ENCODE results near the gene DOCK4.
"Not testable (repeated sequence)": the region's sequence is repeated elsewhere in the genome, so short reads cannot be mapped to it uniquely, and the experiment has no call there.

Gene DOCK4

DNA sequence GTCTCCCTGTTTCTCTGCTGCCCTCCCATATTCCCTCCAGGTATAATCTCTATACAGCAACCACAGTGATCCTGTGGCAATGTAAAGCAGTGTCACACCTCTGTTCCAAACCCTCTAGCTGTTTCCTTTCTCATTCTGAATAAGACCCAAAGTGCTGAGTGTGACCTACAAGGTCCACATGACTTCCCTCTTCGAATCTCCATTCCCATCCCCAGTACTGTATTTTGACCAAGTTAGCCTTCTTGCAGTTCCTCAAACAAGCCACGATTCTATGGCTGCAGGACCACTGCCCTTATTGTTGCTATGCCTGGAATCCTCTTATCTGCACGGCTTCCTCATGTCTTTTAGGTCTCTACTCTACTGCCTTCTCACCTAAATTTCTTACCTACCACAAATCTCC is 291.9 kb downstream of the DOCK4 start:
- intact Hi-C loops (cut with micrococcal nuclease) = no loop called here
- Mint-ChIP-seq H3K36me3 (ENCODE audit: low read depth) (peaks cover 41% of the 10 kb centered on the region), H3K4me3 (no peak overlapping the region), H3K27ac (no peak overlapping the region), H3K4me1 (ENCODE audit: low read depth) (peaks cover 9% of the 10 kb centered on the region), H3K9me3 (no peaks in the 10 kb centered on the region), H3K27me3 (no peaks in the 10 kb centered on the region)

DNA sequence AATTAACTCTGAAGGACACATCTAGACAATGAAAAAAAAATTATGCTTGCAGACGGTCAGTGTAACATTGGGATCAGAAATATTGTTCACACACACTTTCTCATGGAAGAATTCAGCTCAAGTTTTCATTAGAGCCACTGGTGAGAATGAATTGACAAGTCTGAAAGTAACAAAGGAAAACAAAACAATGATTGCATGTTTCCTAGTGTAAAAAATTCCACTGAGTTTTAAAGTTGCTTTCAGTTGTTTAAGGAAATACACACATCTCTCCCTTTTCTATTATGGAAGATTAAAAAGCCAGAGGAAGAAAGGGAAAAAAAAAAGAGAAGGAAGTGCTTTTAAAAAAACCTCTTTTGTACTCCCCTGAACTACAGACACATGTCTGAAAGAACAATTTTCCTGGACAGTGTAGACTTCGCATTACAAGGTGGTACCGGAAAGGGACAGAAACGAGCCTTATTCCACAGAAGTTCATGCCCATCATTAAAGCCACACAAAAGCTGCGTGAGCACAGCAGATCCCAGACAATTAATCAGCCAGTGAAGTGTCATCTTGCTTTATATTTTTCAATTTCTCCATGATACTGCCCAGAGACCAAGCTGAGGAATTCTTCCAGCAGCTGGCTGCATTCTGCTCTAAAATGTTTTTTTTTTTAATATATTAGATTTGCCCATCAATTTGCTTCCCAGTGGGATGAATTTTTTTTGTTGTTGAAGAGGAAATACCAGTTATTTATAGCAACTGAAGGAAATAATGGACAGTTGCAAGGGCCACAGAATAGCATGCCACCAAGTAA is 294.8 kb downstream of the DOCK4 start:
- intact Hi-C loops (cut with micrococcal nuclease) = no loop called here
- Mint-ChIP-seq H3K4me3 (no peak overlapping the region), H3K27me3 (no peaks in the 10 kb centered on the region), H3K9me3 (no peaks in the 10 kb centered on the region), H3K27ac (no peak overlapping the region), H3K4me1 (ENCODE audit: low read depth) (peaks cover 9% of the 10 kb centered on the region), H3K36me3 (ENCODE audit: low read depth) (peaks cover 51% of the 10 kb centered on the region)

DNA sequence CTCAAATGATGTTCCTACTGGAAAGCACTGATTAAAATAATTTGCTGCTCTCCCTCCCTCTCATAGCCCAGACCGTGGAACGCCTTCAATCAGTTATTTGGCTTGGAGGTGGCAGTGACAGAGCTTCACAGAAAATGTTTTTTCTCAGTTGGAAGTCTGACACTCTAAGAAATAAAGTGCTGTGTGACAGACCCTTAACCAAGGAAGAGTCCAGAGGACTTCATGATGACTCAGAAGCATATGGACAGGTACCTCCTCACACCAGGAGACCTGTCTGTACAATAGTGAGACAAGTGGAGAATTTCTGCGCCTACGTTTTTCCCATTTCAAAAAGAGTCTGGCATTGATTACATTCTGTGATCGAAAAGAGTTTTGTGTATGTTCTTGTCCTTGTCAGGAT is 295.5 kb downstream of the DOCK4 start:
- intact Hi-C loops (cut with micrococcal nuclease) = no loop called here
- no peak overlapping the region for H3K4me3 Mint-ChIP-seq
- peaks cover 9% of the 10 kb centered on the region for H3K4me1 Mint-ChIP-seq (ENCODE audit: low read depth)
- H3K27me3 Mint-ChIP-seq = no peaks in the 10 kb centered on the region
- peaks cover 52% of the 10 kb centered on the region for H3K36me3 Mint-ChIP-seq (ENCODE audit: low read depth)
- no peak overlapping the region for H3K27ac Mint-ChIP-seq
- no peaks in the 10 kb centered on the region for H3K9me3 Mint-ChIP-seq

DNA sequence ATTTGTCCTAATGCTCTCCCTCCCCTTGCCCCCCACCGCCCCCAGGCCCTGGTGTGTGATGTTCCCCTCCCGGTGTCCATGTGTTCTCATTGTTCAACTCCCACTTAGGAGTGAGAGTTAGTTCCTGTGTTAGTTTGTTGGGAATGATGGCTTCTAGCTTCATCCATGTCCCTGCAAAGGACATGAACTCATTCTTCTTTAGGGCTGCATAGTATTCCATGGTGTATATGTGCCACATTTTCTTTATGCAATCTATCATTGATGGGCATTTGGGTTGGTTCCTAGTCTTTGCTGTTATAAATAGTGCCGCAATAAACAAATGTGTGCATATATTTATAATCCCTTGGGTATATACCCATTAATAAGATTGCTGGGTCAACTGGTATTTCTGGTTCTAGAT is 297.5 kb downstream of the DOCK4 start:
- H3K27ac Mint-ChIP-seq; H3K4me3 Mint-ChIP-seq; H3K27me3 Mint-ChIP-seq; H3K4me1 Mint-ChIP-seq (ENCODE audit: low read depth); intact Hi-C loops (cut with micrococcal nuclease); H3K9me3 Mint-ChIP-seq: not testable (repeated sequence)
- peaks cover 36% of the 10 kb centered on the region for H3K36me3 Mint-ChIP-seq (ENCODE audit: low read depth)

DNA sequence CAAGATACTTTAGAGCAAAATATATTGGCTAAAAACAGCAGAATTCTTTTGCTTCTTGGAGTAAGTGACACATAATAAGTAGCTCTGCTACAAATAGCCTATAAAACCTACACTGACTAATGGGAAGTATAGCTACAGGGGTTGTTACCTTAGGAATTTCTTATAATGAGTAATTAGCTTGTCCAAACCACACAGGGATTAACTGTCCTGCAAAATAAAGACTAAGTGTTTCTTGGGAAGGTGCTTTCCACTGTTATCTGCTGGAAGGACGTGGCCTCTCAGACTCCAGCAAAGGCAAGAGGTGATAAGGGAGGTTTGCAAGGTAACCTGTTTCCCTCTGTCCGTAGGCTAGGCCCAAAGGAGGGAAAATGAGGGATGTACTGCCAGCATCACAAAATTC is 302.4 kb downstream of the DOCK4 start:
- H3K36me3 Mint-ChIP-seq (ENCODE audit: low read depth) = peaks cover 45% of the 10 kb centered on the region
- no peak overlapping the region for H3K27ac Mint-ChIP-seq
- H3K9me3 Mint-ChIP-seq = no peaks in the 10 kb centered on the region
- intact Hi-C loops (cut with micrococcal nuclease) = no loop called here
- H3K4me3 Mint-ChIP-seq = no peak overlapping the region
- H3K4me1 Mint-ChIP-seq (ENCODE audit: low read depth) = no peaks in the 10 kb centered on the region
- H3K27me3 Mint-ChIP-seq = no peaks in the 10 kb centered on the region

DNA sequence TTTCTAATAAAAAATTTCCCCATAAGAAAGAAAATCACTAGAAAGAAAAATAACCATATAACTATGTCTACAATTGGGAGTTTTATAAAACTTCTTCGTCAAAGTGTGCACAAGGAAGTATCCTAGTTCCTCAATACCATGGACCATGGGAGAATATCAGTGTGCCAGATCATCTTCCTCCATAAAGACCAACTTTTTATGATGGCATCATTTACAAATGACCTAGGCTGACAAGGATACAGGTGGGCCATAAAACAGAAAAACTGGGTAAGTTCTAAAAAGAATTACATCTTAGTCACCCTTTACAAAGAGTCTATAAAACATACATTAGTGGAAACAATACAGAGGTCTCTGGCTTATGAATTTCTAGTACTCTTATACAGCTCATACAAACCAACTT is 303.2 kb downstream of the DOCK4 start:
- intact Hi-C loops (cut with micrococcal nuclease) = no loop called here
- Mint-ChIP-seq H3K9me3 (no peaks in the 10 kb centered on the region), H3K36me3 (ENCODE audit: low read depth) (peaks cover 53% of the 10 kb centered on the region), H3K27me3 (no peaks in the 10 kb centered on the region), H3K27ac (no peak overlapping the region), H3K4me3 (no peak overlapping the region), H3K4me1 (ENCODE audit: low read depth) (no peaks in the 10 kb centered on the region)

DNA sequence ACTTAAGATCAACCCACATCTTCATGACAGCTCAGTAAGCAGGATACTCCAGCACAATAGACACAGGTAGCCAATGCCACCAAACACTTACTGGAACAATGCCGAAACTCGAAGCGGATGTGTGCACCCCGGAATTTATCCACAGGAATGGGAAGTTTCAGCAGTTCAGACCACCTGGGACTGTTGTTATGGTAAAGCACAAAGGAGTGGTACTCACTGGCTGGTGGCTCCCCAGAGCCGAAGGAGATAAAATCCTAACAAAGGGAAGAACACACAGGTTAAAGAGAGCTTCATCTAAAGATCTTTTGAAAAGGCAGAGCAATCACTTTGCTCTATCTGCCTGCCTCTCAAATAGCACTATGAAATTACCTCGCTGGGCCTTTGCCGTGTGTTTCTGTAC is 305.9 kb downstream of the DOCK4 start:
- Mint-ChIP-seq H3K9me3 (no peaks in the 10 kb centered on the region), H3K36me3 (ENCODE audit: low read depth) (peaks cover 54% of the 10 kb centered on the region), H3K27ac (no peak overlapping the region), H3K27me3 (no peaks in the 10 kb centered on the region), H3K4me1 (ENCODE audit: low read depth) (no peaks in the 10 kb centered on the region), H3K4me3 (no peak overlapping the region)
- intact Hi-C loops (cut with micrococcal nuclease) = no loop called here

DNA sequence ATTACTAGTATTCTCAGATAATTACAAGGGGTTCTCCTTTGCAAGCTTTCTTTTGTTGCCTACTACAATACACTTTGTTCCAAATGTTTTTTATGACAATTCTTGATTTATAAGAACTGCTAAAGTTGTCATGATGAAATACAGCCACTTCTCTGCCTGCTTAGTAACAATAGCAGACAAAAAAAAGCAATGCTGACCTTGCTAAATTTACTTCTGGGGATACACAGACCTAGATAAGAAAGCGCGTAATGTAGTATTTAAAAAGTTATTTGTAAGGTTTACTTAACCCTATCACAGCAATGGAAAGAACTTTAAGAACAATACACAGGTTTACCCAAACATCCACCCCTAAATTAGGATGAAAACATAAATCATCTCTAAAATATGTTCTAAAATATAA is 311.1 kb downstream of the DOCK4 start:
- no peaks in the 10 kb centered on the region for H3K27me3 Mint-ChIP-seq
- peaks cover 55% of the 10 kb centered on the region for H3K36me3 Mint-ChIP-seq (ENCODE audit: low read depth)
- H3K9me3 Mint-ChIP-seq = no peaks in the 10 kb centered on the region
- intact Hi-C loops (cut with micrococcal nuclease) = no loop called here
- H3K4me3 Mint-ChIP-seq = no peak overlapping the region
- H3K4me1 Mint-ChIP-seq (ENCODE audit: low read depth) = no peaks in the 10 kb centered on the region
- no peak overlapping the region for H3K27ac Mint-ChIP-seq

DNA sequence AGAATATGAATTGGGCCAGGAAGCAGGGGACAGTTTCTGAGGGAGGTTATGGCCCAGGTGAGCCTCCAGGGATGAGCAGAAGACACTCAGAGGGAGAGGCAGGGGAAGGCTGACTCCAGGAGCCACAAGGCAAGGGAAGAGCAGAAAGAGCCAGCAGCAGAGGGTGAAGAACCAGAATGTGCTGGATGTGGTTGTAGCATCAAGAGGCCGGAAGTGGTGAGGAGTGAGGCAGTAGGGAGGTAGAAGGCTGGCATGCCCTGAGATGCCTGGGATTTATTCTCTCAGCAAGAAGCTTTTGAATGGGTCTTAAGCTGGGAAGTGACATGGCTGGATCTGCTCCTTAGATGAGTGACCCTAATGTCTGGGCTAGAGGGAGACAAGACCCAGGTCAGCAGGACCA is 311.7 kb downstream of the DOCK4 start:
- intact Hi-C loops (cut with micrococcal nuclease) = no loop called here
- Mint-ChIP-seq H3K9me3 (no peaks in the 10 kb centered on the region), H3K36me3 (ENCODE audit: low read depth) (peaks cover 50% of the 10 kb centered on the region), H3K4me3 (no peak overlapping the region), H3K4me1 (ENCODE audit: low read depth) (no peaks in the 10 kb centered on the region), H3K27me3 (no peaks in the 10 kb centered on the region), H3K27ac (no peak overlapping the region)

DNA sequence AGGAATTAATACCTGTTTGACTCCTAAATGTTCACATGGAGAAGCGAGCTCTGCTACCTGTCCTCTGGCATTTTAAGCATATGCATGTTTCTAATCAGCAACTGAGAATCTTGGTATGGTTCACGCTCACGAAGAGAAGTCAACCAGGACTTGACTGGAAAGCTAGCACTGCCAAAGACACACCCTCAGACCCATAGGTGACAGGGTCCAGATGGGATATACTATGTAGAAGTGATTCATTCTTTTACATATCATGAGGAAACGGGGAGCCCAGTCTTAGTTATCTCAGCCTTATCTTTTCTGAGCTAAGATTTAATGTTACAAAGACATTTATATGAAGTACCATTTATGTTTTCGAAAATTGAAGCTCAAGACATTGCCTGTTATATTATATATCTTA is 313.0 kb downstream of the DOCK4 start:
- peaks cover 37% of the 10 kb centered on the region for H3K36me3 Mint-ChIP-seq (ENCODE audit: low read depth)
- H3K27me3 Mint-ChIP-seq = no peaks in the 10 kb centered on the region
- H3K27ac Mint-ChIP-seq = no peak overlapping the region
- intact Hi-C loops (cut with micrococcal nuclease) = no loop called here
- no peaks in the 10 kb centered on the region for H3K9me3 Mint-ChIP-seq
- H3K4me3 Mint-ChIP-seq = no peak overlapping the region
- H3K4me1 Mint-ChIP-seq (ENCODE audit: low read depth) = no peaks in the 10 kb centered on the region

DNA sequence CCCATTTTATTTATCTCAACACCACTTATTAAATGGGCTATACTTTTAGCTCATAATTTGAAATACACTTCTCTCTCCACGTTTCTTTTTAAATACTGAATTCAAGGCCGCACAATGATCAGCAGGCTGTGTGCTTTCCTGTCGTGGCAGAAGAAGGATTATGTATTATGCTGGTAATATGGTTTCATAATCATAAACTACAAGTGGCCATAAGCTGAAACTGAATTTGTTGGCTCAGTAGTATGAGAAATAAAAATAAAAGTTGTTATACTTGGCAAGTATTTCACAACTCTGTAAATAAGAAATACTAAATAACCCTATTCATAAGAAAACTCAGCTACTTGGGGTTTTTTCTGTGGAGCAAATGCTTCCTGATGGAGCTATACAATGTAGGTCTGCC is 313.6 kb downstream of the DOCK4 start:
- H3K36me3 Mint-ChIP-seq (ENCODE audit: low read depth) = peaks cover 31% of the 10 kb centered on the region
- no peak overlapping the region for H3K4me3 Mint-ChIP-seq
- intact Hi-C loops (cut with micrococcal nuclease) = no loop called here
- H3K4me1 Mint-ChIP-seq (ENCODE audit: low read depth) = no peaks in the 10 kb centered on the region
- H3K9me3 Mint-ChIP-seq = no peaks in the 10 kb centered on the region
- no peak overlapping the region for H3K27ac Mint-ChIP-seq
- no peaks in the 10 kb centered on the region for H3K27me3 Mint-ChIP-seq

DNA sequence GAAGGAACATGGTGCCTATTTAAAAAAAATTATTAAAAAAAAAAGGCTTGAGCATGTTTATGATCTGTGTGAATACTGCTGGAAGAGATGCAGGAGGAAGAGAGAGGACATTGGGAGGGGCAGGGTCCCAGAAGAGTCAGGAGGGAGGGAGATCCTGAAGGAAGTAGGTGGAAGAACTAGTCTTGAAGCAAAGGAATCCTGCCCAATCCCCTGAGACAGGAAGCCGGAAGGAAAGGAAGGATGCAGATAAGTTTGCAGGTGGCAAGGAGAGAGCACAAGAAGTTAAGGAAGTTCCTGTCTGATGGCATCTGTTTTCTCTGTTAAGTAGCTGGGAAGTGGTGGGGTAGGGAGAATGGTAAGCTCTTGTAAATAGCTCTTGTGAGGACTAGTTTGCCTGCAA is 318.5 kb downstream of the DOCK4 start:
- intact Hi-C loops (cut with micrococcal nuclease) = no loop called here
- no peak overlapping the region for H3K27ac Mint-ChIP-seq
- H3K27me3 Mint-ChIP-seq = no peaks in the 10 kb centered on the region
- H3K36me3 Mint-ChIP-seq (ENCODE audit: low read depth) = no peaks in the 10 kb centered on the region
- no peak overlapping the region for H3K4me3 Mint-ChIP-seq
- H3K9me3 Mint-ChIP-seq = no peaks in the 10 kb centered on the region
- H3K4me1 Mint-ChIP-seq (ENCODE audit: low read depth) = no peaks in the 10 kb centered on the region

DNA sequence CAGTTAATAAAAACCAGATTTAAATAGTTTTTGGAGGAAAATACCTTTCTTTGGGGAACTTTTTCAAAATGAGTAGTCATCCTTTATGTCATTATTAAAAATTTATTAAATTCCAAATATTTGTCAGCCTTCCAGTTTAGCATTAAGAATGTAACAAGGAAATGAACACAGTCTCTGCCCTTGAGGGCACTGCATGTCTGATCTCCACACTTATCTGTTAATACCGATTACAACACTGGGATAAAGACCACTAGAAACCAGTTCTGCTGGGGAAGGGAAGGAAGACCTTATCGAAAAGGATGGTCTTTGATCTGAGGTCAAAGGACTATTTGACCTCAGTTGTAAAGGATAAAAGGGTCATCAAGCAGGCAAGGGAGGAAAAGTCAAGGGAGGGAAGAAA is 320.0 kb downstream of the DOCK4 start:
- Mint-ChIP-seq H3K9me3 (peaks cover 6% of the 10 kb centered on the region), H3K27ac (no peak overlapping the region), H3K4me1 (ENCODE audit: low read depth) (no peaks in the 10 kb centered on the region), H3K27me3 (no peaks in the 10 kb centered on the region), H3K36me3 (ENCODE audit: low read depth) (no peaks in the 10 kb centered on the region), H3K4me3 (no peak overlapping the region)
- intact Hi-C loops (cut with micrococcal nuclease) = no loop called here

DNA sequence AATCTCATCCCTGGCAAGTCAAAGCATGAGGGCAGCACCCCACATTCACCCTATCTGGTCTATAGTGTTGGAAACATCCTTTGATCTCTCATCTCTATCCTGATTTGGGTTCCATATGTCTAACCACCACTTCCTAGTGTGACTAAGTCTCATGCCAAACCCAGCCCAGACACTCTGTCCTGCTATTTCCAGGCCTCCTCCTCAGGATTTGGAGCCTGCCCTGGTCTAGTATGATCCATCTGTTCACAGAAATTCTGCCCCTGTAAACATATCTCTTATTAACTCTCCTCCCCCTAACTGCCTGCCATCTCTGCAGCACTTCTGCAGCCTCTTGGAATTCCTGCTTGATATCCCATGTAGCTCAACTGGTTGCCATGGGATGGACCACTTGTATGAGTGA is 323.0 kb downstream of the DOCK4 start:
- Mint-ChIP-seq H3K4me3 (no peak overlapping the region), H3K4me1 (ENCODE audit: low read depth) (no peaks in the 10 kb centered on the region), H3K9me3 (peaks cover 7% of the 10 kb centered on the region), H3K27me3 (no peaks in the 10 kb centered on the region), H3K27ac (no peak overlapping the region), H3K36me3 (ENCODE audit: low read depth) (peaks cover 18% of the 10 kb centered on the region)
- intact Hi-C loops (cut with micrococcal nuclease) = no loop called here

DNA sequence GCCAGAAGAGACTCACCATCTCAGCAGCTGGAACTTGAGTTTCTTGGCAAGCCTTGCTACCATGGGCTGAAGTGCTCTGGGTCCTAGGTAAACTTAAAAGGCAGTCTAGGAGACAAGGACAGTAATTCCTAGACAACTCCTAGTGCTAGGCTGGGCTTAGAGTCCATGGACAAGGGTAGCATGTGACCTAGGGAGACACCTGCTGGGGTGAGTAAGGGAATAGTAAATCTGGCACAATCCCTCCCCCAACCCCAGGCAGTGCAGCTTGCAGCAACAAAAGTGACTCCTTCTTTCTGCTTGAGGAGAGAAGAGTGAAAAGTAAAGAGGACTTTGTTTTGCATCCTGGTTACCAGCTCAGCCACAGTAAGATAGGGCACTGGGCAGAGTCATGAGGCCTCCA is 327.4 kb downstream of the DOCK4 start:
- no peak overlapping the region for H3K27ac Mint-ChIP-seq

More for the DNA sequence above, 327.4 kb downstream of the DOCK4 start:
- H3K36me3 Mint-ChIP-seq (ENCODE audit: low read depth) = peaks cover 35% of the 10 kb centered on the region
- no peak overlapping the region for H3K4me3 Mint-ChIP-seq
- intact Hi-C loops (cut with micrococcal nuclease) = no loop called here
- H3K27me3 Mint-ChIP-seq = no peaks in the 10 kb centered on the region
- peaks cover 5% of the 10 kb centered on the region for H3K4me1 Mint-ChIP-seq (ENCODE audit: low read depth)
- H3K9me3 Mint-ChIP-seq = peaks cover 7% of the 10 kb centered on the region
